AG04450 (cell line): ENCODE measurements around the gene RNF40. TPM values are rescaled to one million over a fixed set of nuclear protein-coding genes. Genes with fewer than 3 reads are reported as not detected.

ENCODE experiments used
- CTCF ChIA-PET: fragments of 300-600, 350-600 bp; formaldehyde crosslinking; extraction: SDS; loops from one replicate; lab custom pipeline; 2022; ENCODE audit warnings: antibody characterized with exemption, inconsistent platforms; lab: Charles Lee
- POLR2A ChIA-PET: fragments of 350-600 bp; formaldehyde crosslinking; extraction: SDS; loops from one replicate; lab custom pipeline; 2021; ENCODE audit warnings: antibody characterized with exemption, inconsistent platforms; lab: Yijun Ruan, JAX
- DNase-seq: peaks from one replicate; pipeline ENCODE4 v3.0.0-alpha.2; 2011; ENCODE audit warnings: low read depth, low spot score
- H3K27ac ChIP-seq: one replicate; pipeline ENCODE4 v1.5.1; 2012; ENCODE audit warnings: low read depth, low read length, control low read depth
- H3K27me3 ChIP-seq: one replicate; pipeline ENCODE4 v1.6.0; 2012; ENCODE audit warnings: low read length; ENCODE audit not compliant: control insufficient read depth, insufficient read depth
- H3K4me3 ChIP-seq: 2 replicates; pipeline ENCODE4 v1.5.1; 2011; ENCODE audit warnings: mild to moderate bottlenecking, low read depth, low read length, control low read depth
- H3K9me3 ChIP-seq: 2 replicates; pipeline ENCODE4 v1.5.1; 2012; ENCODE audit warnings: low read length; ENCODE audit not compliant: control insufficient read depth, insufficient read depth
- CTCF ChIP-seq: IDR thresholded peaks from 2 replicates; pipeline ENCODE4 v1.5.1; 2011; ENCODE audit warnings: low read depth, low read length, control low read depth, inconsistent platforms
- polyA plus RNA-seq: library from polyadenylated mRNA; depleted of rRNA; stranded (reverse); fragments of >200 nt; gene quantifications from 2 replicates; pipeline ENCODE4 v1.2.3, GENCODE V29; 2011

RNF40 gene
- polyA plus RNA-seq, 1 experiment: 66.8 TPM

- no peaks in the 10 kb centered on the region for H3K27me3 ChIP-seq
- H3K9me3 ChIP-seq: no peaks in the 10 kb centered on the region
- H3K27ac ChIP-seq: no peak overlapping the region
- CTCF ChIA-PET: no interaction called here
- H3K4me3 ChIP-seq: no peak overlapping the region
- TF ChIP-seq CTCF: no peak
- no peak for DNase-seq
- POLR2A ChIA-PET: interaction anchor here (1.2 kb wide), 1 partner anchor 13 kb away, joined by 3 read pairs; no protein-coding TSS in a partner anchor
Measured at GRCh38 chr16:30721167-30721566, 41.0 kb upstream of the RNF40 start.

GRCh38 chr16:30721606-30722005, 40.5 kb upstream of the RNF40 start:
- no peak for DNase-seq
- H3K27ac ChIP-seq: no peak overlapping the region
- CTCF ChIA-PET: interaction anchor here (1.4 kb wide), 1 partner anchor 26 kb away, joined by 3 read pairs; no protein-coding TSS in a partner anchor
- H3K4me3 ChIP-seq: no peak overlapping the region
- no peak for TF ChIP-seq CTCF
- POLR2A ChIA-PET: interaction anchor here (1.2 kb wide), 1 partner anchor 13 kb away, joined by 3 read pairs; no protein-coding TSS in a partner anchor
- H3K27me3 ChIP-seq: no peaks in the 10 kb centered on the region
- no peaks in the 10 kb centered on the region for H3K9me3 ChIP-seq

- no peak for TF ChIP-seq CTCF
- CTCF ChIA-PET: interaction anchor here (1.4 kb wide), 1 partner anchor 25 kb away, joined by 3 read pairs; no protein-coding TSS in a partner anchor
- no peak for DNase-seq
- no peak overlapping the region for H3K27ac ChIP-seq
- POLR2A ChIA-PET: no interaction called here
- H3K27me3 ChIP-seq: no peaks in the 10 kb centered on the region
- no peaks in the 10 kb centered on the region for H3K9me3 ChIP-seq
- no peak overlapping the region for H3K4me3 ChIP-seq
Measured at GRCh38 chr16:30722443-30722842, 39.7 kb upstream of the RNF40 start.

GRCh38 chr16:30722916-30723315, 39.2 kb upstream of the RNF40 start:
- Histone ChIP-seq H3K9me3 (no peaks in the 10 kb centered on the region), H3K27me3 (no peaks in the 10 kb centered on the region), H3K4me3 (no peak overlapping the region), H3K27ac (no peak overlapping the region)
- ChIA-PET POLR2A (no interaction called here), CTCF (interaction anchor here (1.4 kb wide), 1 partner anchor 24 kb away, joined by 3 read pairs; no protein-coding TSS in a partner anchor)
- TF ChIP-seq CTCF: no peak
- DNase-seq: no peak

GRCh38 chr16:30723725-30724355, 38.3 kb upstream of the RNF40 start:
- POLR2A ChIA-PET: interaction anchor here (0.7 kb wide), 1 partner anchor 224 kb away, joined by 4 read pairs; no protein-coding TSS in a partner anchor
- H3K4me3 ChIP-seq: no peak overlapping the region
- no peak overlapping the region for H3K27ac ChIP-seq
- no peak for DNase-seq
- H3K27me3 ChIP-seq: no peaks in the 10 kb centered on the region
- CTCF ChIA-PET: interaction anchor here (1.4 kb wide), 1 partner anchor 30 kb away, joined by 4 read pairs; no protein-coding TSS in a partner anchor
- no peaks in the 10 kb centered on the region for H3K9me3 ChIP-seq
- TF ChIP-seq CTCF: no peak
